Measurements from ENCODE around the gene GDF10. TPM values are rescaled to one million over a fixed set of nuclear protein-coding genes. Genes with fewer than 3 reads are reported as not detected.

The GDF10 gene
- total and polyA plus RNA-seq, 10 of the 15 experiments (the other 5 are each of a cell fraction or from before 2014, with no cell fraction given): not detected

DNA sequence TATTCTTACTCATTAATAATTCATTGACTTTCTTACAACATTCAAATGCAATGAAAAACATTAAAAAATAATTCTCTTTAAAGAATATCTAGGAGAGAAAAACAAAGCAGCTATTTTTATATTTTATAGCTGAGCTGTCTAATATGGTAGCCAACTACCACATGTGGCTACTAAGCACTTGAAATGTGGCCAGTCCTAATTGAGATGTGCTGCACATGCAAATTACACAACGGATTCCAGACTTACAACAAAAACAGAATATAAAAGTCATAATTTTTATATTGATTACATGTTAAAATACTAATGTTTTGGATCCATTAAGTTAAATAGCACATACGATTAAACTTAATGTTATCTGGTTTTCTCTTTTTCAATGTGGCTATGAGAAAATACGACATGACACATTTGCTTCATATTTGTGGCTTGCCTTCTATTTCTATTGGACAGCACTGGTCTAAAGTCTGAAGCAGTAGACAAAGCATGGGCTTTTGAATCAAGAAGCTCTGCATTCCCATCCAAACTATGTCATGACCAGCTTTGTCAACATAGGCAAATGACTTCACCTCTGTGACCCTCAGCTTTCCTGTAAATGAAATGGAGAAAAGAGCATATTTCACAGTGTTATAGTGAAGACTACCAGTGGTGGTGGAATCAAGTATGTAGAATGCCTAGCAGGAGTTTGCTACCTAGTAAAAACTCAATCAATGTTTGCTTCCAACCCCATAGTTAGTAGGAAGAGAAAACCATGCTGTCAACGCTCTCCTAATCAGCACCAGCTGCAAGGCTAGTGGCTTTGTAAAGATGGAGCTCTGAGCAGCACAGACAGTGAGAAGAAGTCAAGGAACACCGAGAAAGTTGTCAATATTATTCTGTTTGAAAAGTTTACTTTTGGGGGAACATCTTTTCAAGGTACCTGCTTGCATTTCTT, 37.1 kb upstream of the GDF10 start:
- FAIRE-seq: no peak
- intact Hi-C loops (cut with micrococcal nuclease; ENCODE audit: unreplicated experiment): no loop called here

More for the DNA sequence above, 37.1 kb upstream of the GDF10 start:
- DNase-seq (ENCODE audit: low read depth, low spot score): no peak
- BruUV-seq (replicated peaks): no TSS peak
- ChIA-PET RAD21 (ENCODE audit: unreplicated experiment) (no interaction called here), SMC1A (ENCODE audit: uncharacterized antibody, unreplicated experiment) (no interaction called here), CTCF (no interaction called here), POLR2A (interaction anchor here (0.5 kb wide), 1 partner anchor 32 kb away, joined by 3 read pairs; no protein-coding TSS in a partner anchor)
- 31% methylated on average over 5 of the region's 5 CpGs for WGBS (ENCODE audit: insufficient coverage, insufficient replicate concordance, low lambda C conversion rate, missing lambda C conversion rate)
- H3K4me2 ChIP-seq (ENCODE audit: control insufficient read depth, insufficient read depth): no peak overlapping the region
- in situ Hi-C loops (cut with MboI): no loop called here
- H3K79me2 ChIP-seq (ENCODE audit: control insufficient read depth, insufficient read depth, low read length): no peaks in the 10 kb centered on the region
- no peak for ATAC-seq
- no peaks in the 10 kb centered on the region; the same call in 2 of the 3 replicates for H3K9me3 ChIP-seq (replicated peaks; ENCODE audit: control insufficient read depth, insufficient read depth, low read length)
- H3K9ac ChIP-seq (ENCODE audit: control insufficient read depth, insufficient read depth, low read length): no peak overlapping the region
- H3K27me3 ChIP-seq (replicated peaks in 1 of 2; ENCODE audit: control insufficient read depth in 2 of 2, insufficient read depth in 2 of 2, low read length in 1 of 2): no peaks in the 10 kb centered on the region
- H4K20me1 ChIP-seq (ENCODE audit: control insufficient read depth, insufficient read depth): no peaks in the 10 kb centered on the region
- no peaks in the 10 kb centered on the region for H3K36me3 ChIP-seq (ENCODE audit: control insufficient read depth in 2 of 2, insufficient read depth in 2 of 2, low read length in 1 of 2)
- no peak overlapping the region for H3K4me3 ChIP-seq
- no peak for TF ChIP-seq CHD4 (IDR thresholded peaks at IDR 0.05)
- no peak for TF ChIP-seq EZH2 (IDR thresholded peaks at IDR 0.05; ENCODE audit: borderline replicate concordance, control insufficient read depth, low read depth, low read length)
- no peak for TF ChIP-seq HCFC1 (IDR thresholded peaks at IDR 0.05; ENCODE audit: low read length)
- TF ChIP-seq KAT2A (conservative IDR thresholded peaks at IDR 0.05; ENCODE audit: control insufficient read depth, low read depth, low read length): no peak
- no peak for TF ChIP-seq IRF4 (IDR thresholded peaks at IDR 0.05; ENCODE audit: low read depth, low read length)
- TF ChIP-seq, protein P1, sequence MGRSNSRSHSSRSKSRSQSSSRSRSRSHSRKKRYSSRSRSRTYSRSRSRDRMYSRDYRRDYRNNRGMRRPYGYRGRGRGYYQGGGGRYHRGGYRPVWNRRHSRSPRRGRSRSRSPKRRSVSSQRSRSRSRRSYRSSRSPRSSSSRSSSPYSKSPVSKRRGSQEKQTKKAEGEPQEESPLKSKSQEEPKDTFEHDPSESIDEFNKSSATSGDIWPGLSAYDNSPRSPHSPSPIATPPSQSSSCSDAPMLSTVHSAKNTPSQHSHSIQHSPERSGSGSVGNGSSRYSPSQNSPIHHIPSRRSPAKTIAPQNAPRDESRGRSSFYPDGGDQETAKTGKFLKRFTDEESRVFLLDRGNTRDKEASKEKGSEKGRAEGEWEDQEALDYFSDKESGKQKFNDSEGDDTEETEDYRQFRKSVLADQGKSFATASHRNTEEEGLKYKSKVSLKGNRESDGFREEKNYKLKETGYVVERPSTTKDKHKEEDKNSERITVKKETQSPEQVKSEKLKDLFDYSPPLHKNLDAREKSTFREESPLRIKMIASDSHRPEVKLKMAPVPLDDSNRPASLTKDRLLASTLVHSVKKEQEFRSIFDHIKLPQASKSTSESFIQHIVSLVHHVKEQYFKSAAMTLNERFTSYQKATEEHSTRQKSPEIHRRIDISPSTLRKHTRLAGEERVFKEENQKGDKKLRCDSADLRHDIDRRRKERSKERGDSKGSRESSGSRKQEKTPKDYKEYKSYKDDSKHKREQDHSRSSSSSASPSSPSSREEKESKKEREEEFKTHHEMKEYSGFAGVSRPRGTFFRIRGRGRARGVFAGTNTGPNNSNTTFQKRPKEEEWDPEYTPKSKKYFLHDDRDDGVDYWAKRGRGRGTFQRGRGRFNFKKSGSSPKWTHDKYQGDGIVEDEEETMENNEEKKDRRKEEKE (IDR thresholded peaks at IDR 0.05): no peak
- no peak overlapping the region for H2AFZ ChIP-seq (ENCODE audit: control insufficient read depth, low read depth, low read length)
- H3K4me1 ChIP-seq (ENCODE audit: control insufficient read depth, insufficient read depth, low read length): peaks cover 15% of the 10 kb centered on the region
- no peak overlapping the region for H3K27ac ChIP-seq (ENCODE audit: control insufficient read depth, insufficient read depth)
